ENCODE results near the gene PNPLA8. TPM values are rescaled to one million over a fixed set of nuclear protein-coding genes. Genes with fewer than 3 reads are reported as not detected.
A peak's percentile ranks its signal among the peaks of the same experiment; 100 is the strongest.

PNPLA8 gene
- total and polyA plus RNA-seq, 2 donors (not counting 3 experiments of a cell fraction or from before 2014, with no cell fraction given), result 5.9 to 19.9 TPM

DNA sequence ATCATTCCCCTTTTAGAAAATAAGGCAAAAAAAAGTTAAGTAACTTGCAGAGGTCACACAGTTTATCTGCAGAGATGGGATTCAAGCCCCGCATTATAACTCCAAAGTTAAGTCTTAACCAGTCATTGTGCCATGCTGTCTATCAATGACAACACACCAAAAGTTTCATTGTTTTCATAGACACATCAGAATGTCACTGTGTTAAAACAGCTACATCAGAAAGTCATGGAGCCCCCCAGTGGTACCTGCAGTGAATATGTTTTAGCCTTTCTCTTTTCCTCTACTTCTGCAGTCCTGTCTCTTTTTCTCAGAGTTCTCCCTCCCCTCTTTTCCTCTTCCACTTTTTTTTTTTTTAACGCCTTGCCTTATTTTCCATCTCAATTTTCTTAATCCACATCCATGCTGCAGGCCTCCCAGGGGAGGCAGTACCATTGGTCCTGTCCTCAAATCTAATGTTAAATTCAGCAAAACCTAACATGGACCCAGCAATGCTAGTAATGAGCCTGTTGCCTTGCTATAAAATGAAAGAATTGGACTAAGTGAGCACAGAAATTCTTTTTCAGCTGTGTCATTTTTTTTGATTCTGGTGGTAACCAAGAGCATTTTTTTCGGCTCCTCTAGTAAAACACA lies 65.9 kb downstream of the PNPLA8 start:
- no peak overlapping the region for H3K27ac ChIP-seq (ENCODE audit: insufficient read depth, low read depth, low read length)
- H2AFZ ChIP-seq (ENCODE audit: low read depth, low read length), result no peak overlapping the region
- no peak overlapping the region for H3K4me2 ChIP-seq (ENCODE audit: insufficient read depth, low read length)
- no peaks in the 10 kb centered on the region for H3K9me3 ChIP-seq (replicated peaks; ENCODE audit: control insufficient read depth, insufficient read depth, low read length)
- no peaks in the 10 kb centered on the region for H3K27me3 ChIP-seq (ENCODE audit: control insufficient read depth in 2 of 2, insufficient read depth in 2 of 2, low read length in 2 of 2)
- dilution Hi-C loops (cut with MboI; ENCODE audit: extremely low pct_ligation_motif_present, low sequenced_read_pairs) (no loop called here), intact Hi-C loops (cut with micrococcal nuclease) (loop anchor here (1.0 kb wide), 1 partner anchor 279 kb away; no protein-coding TSS in a partner anchor)
- FAIRE-seq, result peak; percentile 97
- H3K79me2 ChIP-seq (ENCODE audit: control insufficient read depth, insufficient read depth, low read length), result peaks cover 5% of the 10 kb centered on the region
- H3K36me3 ChIP-seq (ENCODE audit: control insufficient read depth in 2 of 2, extremely low read depth in 1 of 2, insufficient read depth in 2 of 2, low read length in 2 of 2), result no peaks in the 10 kb centered on the region
- H4K20me1 ChIP-seq (replicated peaks; ENCODE audit: control insufficient read depth, extremely low read depth, insufficient read depth, low read length), result no peaks in the 10 kb centered on the region
- ChIA-PET CTCF (interaction anchor here (0.6 to 3.4 kb wide), 24 partner anchors 11 to 306 kb away, joined by 3 to 25 read pairs (median 3); no protein-coding TSS in a partner anchor), POLR2A (interaction anchor here (1.1 kb wide), 1 partner anchor 58 kb away, joined by 7 read pairs; no protein-coding TSS in a partner anchor)
- H3K9ac ChIP-seq (replicated peaks; ENCODE audit: extremely low read depth, insufficient read depth, low read length), result no peak overlapping the region
- TF ChIP-seq POLR2A (IDR thresholded peaks at IDR 0.05; ENCODE audit: low read depth, low read length), result no peak
- TF ChIP-seq, protein P1, sequence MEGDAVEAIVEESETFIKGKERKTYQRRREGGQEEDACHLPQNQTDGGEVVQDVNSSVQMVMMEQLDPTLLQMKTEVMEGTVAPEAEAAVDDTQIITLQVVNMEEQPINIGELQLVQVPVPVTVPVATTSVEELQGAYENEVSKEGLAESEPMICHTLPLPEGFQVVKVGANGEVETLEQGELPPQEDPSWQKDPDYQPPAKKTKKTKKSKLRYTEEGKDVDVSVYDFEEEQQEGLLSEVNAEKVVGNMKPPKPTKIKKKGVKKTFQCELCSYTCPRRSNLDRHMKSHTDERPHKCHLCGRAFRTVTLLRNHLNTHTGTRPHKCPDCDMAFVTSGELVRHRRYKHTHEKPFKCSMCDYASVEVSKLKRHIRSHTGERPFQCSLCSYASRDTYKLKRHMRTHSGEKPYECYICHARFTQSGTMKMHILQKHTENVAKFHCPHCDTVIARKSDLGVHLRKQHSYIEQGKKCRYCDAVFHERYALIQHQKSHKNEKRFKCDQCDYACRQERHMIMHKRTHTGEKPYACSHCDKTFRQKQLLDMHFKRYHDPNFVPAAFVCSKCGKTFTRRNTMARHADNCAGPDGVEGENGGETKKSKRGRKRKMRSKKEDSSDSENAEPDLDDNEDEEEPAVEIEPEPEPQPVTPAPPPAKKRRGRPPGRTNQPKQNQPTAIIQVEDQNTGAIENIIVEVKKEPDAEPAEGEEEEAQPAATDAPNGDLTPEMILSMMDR (IDR thresholded peaks at IDR 0.05; ENCODE audit: extremely low read depth in 1 of 2, insufficient read depth in 1 of 2, low read depth in 1 of 2, low read length in 2 of 2), result peak; percentile 60 to 65
- peaks cover 6% of the 10 kb centered on the region for H3K4me1 ChIP-seq (ENCODE audit: control insufficient read depth, extremely low read depth, insufficient read depth, low read length)
- BruUV-seq (replicated peaks), result no TSS peak
- no peaks in the 10 kb centered on the region for H3K9me1 ChIP-seq (replicated peaks; ENCODE audit: control insufficient read depth, extremely low read depth, insufficient read depth, low read length)
- peak; percentile 59 for DNase-seq (ENCODE audit: low read depth, low spot score)
- H3K4me3 ChIP-seq (replicated peaks in 1 of 3; ENCODE audit: insufficient read depth in 1 of 3, low read depth in 1 of 3, low read length in 3 of 3), result no peak overlapping the region

DNA sequence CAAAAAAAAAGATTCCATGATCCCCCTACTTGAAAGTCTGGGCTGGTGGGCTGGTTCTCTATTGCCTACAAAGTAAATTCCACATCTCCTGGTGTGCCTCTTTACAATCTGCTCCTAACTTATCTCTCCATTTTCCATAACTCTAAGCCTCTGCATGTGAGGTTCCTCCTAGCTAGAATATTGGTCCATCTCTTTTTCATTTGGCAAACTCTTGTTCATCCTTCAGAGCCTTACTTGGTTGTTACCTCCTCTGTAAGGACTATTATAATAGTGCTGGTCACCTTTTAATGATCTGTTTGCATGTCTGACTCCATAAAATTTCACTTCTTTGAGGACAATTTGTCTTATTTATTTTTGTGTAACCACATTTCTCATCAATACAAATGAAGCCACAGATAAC lies 68.1 kb downstream of the PNPLA8 start:
- FAIRE-seq, result no peak
- intact Hi-C loops (cut with micrococcal nuclease), result no loop called here
- DNase-seq (ENCODE audit: low read depth, low spot score), result no peak
- Histone ChIP-seq H3K27ac (ENCODE audit: insufficient read depth, low read depth, low read length) (no peak overlapping the region), H3K9me3 (replicated peaks; ENCODE audit: control insufficient read depth, insufficient read depth, low read length) (no peaks in the 10 kb centered on the region), H3K27me3 (ENCODE audit: control insufficient read depth in 2 of 2, insufficient read depth in 2 of 2, low read length in 2 of 2) (no peaks in the 10 kb centered on the region), H3K9ac (replicated peaks; ENCODE audit: extremely low read depth, insufficient read depth, low read length) (no peak overlapping the region), H4K20me1 (replicated peaks; ENCODE audit: control insufficient read depth, extremely low read depth, insufficient read depth, low read length) (no peaks in the 10 kb centered on the region), H3K4me2 (ENCODE audit: insufficient read depth, low read length) (no peak overlapping the region), H3K4me3 (replicated peaks in 1 of 3; ENCODE audit: insufficient read depth in 1 of 3, low read depth in 1 of 3, low read length in 3 of 3) (no peak overlapping the region), H3K79me2 (ENCODE audit: control insufficient read depth, insufficient read depth, low read length) (peaks cover 27% of the 10 kb centered on the region), H3K4me1 (ENCODE audit: control insufficient read depth, extremely low read depth, insufficient read depth, low read length) (peaks cover 23% of the 10 kb centered on the region), H2AFZ (ENCODE audit: low read depth, low read length) (no peak overlapping the region), H3K9me1 (replicated peaks; ENCODE audit: control insufficient read depth, extremely low read depth, insufficient read depth, low read length) (no peaks in the 10 kb centered on the region), H3K36me3 (ENCODE audit: control insufficient read depth in 2 of 2, extremely low read depth in 1 of 2, insufficient read depth in 2 of 2, low read length in 2 of 2) (no peaks in the 10 kb centered on the region)
- TF ChIP-seq EZH2 (IDR thresholded peaks at IDR 0.05; ENCODE audit: borderline replicate concordance, low read depth, low read length, severe bottlenecking), result no peak
- TF ChIP-seq, protein P2, sequence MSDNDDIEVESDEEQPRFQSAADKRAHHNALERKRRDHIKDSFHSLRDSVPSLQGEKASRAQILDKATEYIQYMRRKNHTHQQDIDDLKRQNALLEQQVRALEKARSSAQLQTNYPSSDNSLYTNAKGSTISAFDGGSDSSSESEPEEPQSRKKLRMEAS (IDR thresholded peaks at IDR 0.05; ENCODE audit: insufficient read depth, insufficient read length), result no peak
- TF ChIP-seq POLR2AphosphoS5 (IDR thresholded peaks at IDR 0.05; ENCODE audit: insufficient read depth, low read depth, low read length), result no peak
- no peak for TF ChIP-seq GATA2 (IDR thresholded peaks at IDR 0.05; ENCODE audit: insufficient read depth, insufficient read length, low read depth, low read length)
- dilution Hi-C loops (cut with MboI; ENCODE audit: extremely low pct_ligation_motif_present, low sequenced_read_pairs), result no loop called here
- ChIA-PET CTCF (interaction anchor here (0.8 to 6.1 kb wide), 6 partner anchors 10 to 293 kb away, joined by 3 to 88 read pairs (median 16); no protein-coding TSS in a partner anchor), POLR2A (no interaction called here)
- no TSS peak for BruUV-seq (replicated peaks)

Data from endothelial cell of umbilical vein (primary cell).